Retinal pigment epithelial cell (primary cell): ENCODE measurements around the gene ATRNL1.
"Not testable (repeated sequence)": the region's sequence is repeated elsewhere in the genome, so short reads cannot be mapped to it uniquely, and the experiment has no call there.

ENCODE experiments used
- DNase-seq: peaks from one replicate; pipeline ENCODE4 v3.0.0-alpha.2; 2010; ENCODE audit warnings: low read depth
- H3K4me3 ChIP-seq: 2 replicates; pipeline ENCODE4 v1.5.1; 2011; ENCODE audit warnings: mild to moderate bottlenecking, low read length, control low read depth, moderate library complexity
- TF ChIP-seq, protein P1 (sequence below): conservative IDR thresholded peaks from 2 replicates; pipeline ENCODE4 v1.5.1; 2011; ENCODE audit warnings: low read depth, low read length, control low read depth, inconsistent platforms

The ATRNL1 gene

DNA sequence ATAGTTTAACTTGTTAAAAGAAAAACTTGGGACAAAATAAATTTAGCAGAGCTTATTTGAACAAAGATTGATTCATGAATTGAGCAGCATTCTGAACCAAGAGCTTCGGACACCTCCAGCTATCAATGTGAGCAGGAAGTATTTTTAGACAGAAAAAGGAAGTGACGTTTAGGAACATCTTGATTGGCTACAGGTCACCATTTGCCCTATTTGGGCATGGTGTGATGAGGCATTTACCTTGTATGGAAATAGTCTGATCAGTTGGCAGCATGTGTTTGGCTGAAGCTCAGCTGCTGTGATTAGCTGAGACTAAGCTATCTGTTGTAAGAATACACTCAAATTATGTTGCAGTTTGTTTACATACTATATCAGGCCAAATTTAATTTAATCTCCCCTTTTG lies 185.1 kb downstream of the ATRNL1 start:
- H3K4me3 ChIP-seq = no peak overlapping the region
- TF ChIP-seq, protein P1, sequence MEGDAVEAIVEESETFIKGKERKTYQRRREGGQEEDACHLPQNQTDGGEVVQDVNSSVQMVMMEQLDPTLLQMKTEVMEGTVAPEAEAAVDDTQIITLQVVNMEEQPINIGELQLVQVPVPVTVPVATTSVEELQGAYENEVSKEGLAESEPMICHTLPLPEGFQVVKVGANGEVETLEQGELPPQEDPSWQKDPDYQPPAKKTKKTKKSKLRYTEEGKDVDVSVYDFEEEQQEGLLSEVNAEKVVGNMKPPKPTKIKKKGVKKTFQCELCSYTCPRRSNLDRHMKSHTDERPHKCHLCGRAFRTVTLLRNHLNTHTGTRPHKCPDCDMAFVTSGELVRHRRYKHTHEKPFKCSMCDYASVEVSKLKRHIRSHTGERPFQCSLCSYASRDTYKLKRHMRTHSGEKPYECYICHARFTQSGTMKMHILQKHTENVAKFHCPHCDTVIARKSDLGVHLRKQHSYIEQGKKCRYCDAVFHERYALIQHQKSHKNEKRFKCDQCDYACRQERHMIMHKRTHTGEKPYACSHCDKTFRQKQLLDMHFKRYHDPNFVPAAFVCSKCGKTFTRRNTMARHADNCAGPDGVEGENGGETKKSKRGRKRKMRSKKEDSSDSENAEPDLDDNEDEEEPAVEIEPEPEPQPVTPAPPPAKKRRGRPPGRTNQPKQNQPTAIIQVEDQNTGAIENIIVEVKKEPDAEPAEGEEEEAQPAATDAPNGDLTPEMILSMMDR = no peak
- DNase-seq = no peak

DNA sequence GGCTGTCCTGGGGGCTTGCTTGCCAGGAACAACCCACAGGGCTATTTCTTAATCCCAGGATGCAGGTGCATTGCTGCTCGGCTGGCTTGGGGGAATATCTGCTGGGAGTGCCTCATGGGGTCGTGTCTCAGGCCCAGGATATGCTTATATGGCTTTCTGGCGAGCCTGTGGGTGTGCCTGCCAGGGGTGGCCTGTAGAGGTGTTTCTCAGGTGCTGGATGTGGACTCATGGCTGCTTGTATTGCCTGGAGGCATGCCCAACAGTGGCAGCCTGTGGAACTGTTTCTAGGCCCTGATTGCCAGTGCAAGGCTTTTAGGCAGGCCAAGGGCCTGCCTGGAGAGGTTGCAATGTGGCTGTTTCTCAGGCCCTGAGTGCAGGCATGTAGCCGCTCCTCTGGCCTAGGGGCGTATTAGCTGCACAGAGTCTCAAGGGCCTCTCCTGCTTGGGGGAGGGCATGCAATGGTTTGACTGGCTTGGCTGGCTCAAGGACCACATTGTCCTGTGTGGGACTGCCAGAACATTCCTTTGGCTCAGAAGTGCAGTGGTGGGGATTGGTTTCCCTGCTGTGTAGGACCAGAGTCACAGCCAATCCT lies 202.1 kb downstream of the ATRNL1 start:
- TF ChIP-seq, protein P1 = no peak
- DNase-seq = no peak
- H3K4me3 ChIP-seq = no peak overlapping the region

DNA sequence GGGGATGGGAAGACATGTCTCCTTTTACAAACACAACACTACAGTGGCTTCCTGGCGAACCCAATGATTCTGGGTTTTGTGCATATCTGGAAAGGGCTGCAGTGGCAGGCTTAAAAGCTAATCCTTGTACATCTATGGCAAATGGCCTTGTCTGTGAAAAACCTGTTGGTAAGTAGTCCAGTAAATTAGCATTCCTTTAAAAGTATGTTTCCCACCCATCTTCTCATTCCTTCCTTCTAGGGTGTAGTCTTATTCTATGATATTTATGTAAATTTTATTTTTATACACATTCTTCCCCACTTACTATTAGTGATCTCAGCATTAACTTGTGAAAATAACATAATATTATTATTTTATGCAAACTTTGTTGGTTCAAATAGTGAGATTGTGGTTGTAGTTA lies 206.9 kb downstream of the ATRNL1 start:
- no peak for DNase-seq
- TF ChIP-seq, protein P1 = no peak

DNA sequence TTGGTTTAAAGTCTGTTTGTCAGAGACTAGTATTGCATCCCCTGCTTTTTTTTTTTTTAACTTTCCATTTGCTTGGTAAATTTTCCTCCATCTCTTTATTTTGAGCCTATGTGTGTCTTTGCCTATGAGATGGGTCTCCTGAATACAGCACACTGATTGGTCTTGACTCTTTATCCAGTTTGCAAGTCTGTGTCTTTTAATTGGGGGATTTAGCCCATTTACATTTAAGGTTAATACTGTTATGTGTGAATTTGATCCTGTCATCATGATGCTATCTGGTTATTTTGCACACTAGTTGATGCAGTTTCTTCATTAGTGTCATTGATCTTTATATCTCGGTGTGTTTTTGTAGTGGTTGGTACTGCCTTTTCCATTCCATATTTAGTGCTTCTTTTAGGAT lies 226.5 kb downstream of the ATRNL1 start:
- DNase-seq, H3K4me3 ChIP-seq: not testable (repeated sequence)

More for the DNA sequence above, 206.9 kb downstream of the ATRNL1 start:
- H3K4me3 ChIP-seq = no peak overlapping the region

DNA sequence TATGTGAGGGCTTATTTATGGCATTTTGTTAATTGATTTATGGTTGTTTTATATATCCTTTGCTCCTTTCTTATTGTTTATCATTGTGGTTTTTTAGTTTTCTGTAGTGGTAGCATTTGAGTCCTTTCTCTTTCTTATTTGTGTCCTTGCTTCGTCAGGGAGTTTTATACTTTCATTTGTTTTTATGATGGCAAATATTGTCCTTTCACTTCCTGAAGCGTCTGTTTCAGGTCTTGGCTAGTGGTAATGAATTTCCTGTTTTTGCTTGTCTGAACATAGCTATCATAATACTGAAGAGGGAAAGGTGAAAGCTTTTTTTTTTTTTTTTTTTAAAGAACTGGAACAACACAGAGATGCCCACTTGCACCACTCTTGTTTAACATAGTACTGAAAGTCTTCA lies 228.2 kb downstream of the ATRNL1 start:
- DNase-seq = no peak
- TF ChIP-seq, protein P1 = no peak

DNA sequence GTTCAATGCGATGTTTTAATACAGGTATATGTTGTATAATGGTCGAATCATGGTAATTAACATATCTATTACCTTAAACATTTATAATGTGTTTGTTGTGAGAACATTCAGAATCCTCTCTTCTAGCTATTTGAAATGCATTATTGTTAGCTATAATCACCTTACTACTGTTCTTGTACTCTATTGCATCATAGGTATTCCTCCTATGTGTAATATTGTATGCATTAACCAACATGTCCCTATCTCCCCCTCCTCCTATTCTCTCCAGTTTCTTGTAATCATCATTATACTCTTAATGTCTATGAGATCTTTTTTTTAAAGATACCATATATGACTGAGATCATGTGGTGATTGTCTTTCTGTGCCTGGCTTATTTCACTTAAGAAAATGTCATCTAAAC lies 235.2 kb downstream of the ATRNL1 start:
- H3K4me3 ChIP-seq = no peak overlapping the region
- TF ChIP-seq, protein P1 = no peak
- DNase-seq = no peak

More for the DNA sequence above, 228.2 kb downstream of the ATRNL1 start:
- no peak overlapping the region for H3K4me3 ChIP-seq

DNA sequence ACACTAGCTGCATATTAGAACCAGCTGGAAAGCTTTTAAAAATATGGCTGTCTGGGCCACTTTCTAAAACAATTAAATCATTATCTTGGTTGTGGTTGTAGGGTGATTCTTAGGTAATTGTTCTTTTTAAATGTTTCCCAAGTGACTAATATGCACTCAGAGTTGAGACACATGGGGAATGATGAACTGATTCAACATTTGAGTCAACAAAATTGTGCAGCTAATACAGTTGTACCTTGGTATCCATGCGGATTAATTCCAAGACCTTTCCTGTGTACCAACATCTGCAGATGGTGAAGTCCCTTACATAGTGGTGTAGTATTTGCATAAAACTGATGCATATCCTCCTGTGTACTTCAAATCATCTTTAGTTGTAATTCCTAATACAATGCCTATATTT lies 242.2 kb downstream of the ATRNL1 start:
- TF ChIP-seq, protein P1 = no peak
- no peak overlapping the region for H3K4me3 ChIP-seq
- no peak for DNase-seq
